ENCODE data around the gene SSU72.

Gene SSU72

GRCh38 chr1:1620433-1621139, 45.9 kb upstream of the SSU72 start:
- no peaks in the 10 kb centered on the region for H3K27me3 ChIP-seq (ENCODE audit: insufficient read depth, poor library complexity, severe bottlenecking)
- TF ChIP-seq GABPA (IDR thresholded peaks at IDR 0.05; ENCODE audit: low read depth) = no peak
- no peak for TF ChIP-seq REST (IDR thresholded peaks at IDR 0.05; ENCODE audit: insufficient replicate concordance, low read depth)
- TF ChIP-seq POLR2AphosphoS5 (IDR thresholded peaks at IDR 0.05; ENCODE audit: low read depth) = no peak
- H3K4me3 ChIP-seq (replicated peaks; ENCODE audit: insufficient read depth, low read length) = no peak overlapping the region
- no peak for DNase-seq (ENCODE audit: low read depth in 1 of 2, low spot score in 1 of 2)
- H3K27ac ChIP-seq (replicated peaks) = no peak overlapping the region

GRCh38 chr1:1619917-1620361, 45.3 kb upstream of the SSU72 start:
- no peaks in the 10 kb centered on the region for H3K27me3 ChIP-seq (ENCODE audit: insufficient read depth, poor library complexity, severe bottlenecking)
- peak in 1 of 2 experiments; percentile 31 for DNase-seq (ENCODE audit: low read depth in 1 of 2, low spot score in 1 of 2)
- no peak overlapping the region for H3K4me3 ChIP-seq (replicated peaks; ENCODE audit: insufficient read depth, low read length)
- TF ChIP-seq SPI1 (IDR thresholded peaks at IDR 0.05; ENCODE audit: borderline replicate concordance, low read depth) = no peak
- peak; percentile 48 for TF ChIP-seq CTCF (IDR thresholded peaks at IDR 0.05; ENCODE audit: insufficient read depth, low read length)
- TF ChIP-seq POLR2AphosphoS5 (IDR thresholded peaks at IDR 0.05; ENCODE audit: low read depth) = no peak
- no peak for TF ChIP-seq REST (IDR thresholded peaks at IDR 0.05; ENCODE audit: insufficient replicate concordance, low read depth)
- no peak for TF ChIP-seq GABPA (IDR thresholded peaks at IDR 0.05; ENCODE audit: low read depth)
- no peak overlapping the region for H3K27ac ChIP-seq (replicated peaks)

- Histone ChIP-seq H3K27me3 (ENCODE audit: insufficient read depth, poor library complexity, severe bottlenecking) (no peaks in the 10 kb centered on the region), H3K4me3 (replicated peaks; ENCODE audit: insufficient read depth, low read length) (no peak overlapping the region), H3K27ac (replicated peaks) (no peak overlapping the region)
- no peak for DNase-seq (ENCODE audit: low read depth in 1 of 2, low spot score in 1 of 2)
- TF ChIP-seq CTCF (IDR thresholded peaks at IDR 0.05; ENCODE audit: insufficient read depth, low read length) (no peak), SPI1 (IDR thresholded peaks at IDR 0.05; ENCODE audit: borderline replicate concordance, low read depth) (no peak), POLR2AphosphoS5 (IDR thresholded peaks at IDR 0.05; ENCODE audit: low read depth) (no peak), GABPA (IDR thresholded peaks at IDR 0.05; ENCODE audit: low read depth) (no peak), REST (IDR thresholded peaks at IDR 0.05; ENCODE audit: insufficient replicate concordance, low read depth) (no peak)
These were observed 43.9 kb upstream of the SSU72 start for GRCh38 chr1:1618396-1619068.
